GM12891 (cell line): Measurements from ENCODE around the gene CTSF.

ENCODE experiments used
- DNase-seq: peaks from one replicate; pipeline ENCODE4 v3.0.0; 2011; ENCODE audit warnings: low spot score; ENCODE audit not compliant: insufficient read length
- FAIRE-seq: peaks from 2 replicates; lab custom pipeline; 2011; peaks lifted over from hg19 to GRCh38; lab: Jason Lieb, UNC
- PAX5 ChIP-seq: IDR thresholded peaks from 2 replicates; pipeline ENCODE4 v1.6.1; 2011; ENCODE audit warnings: low read length, moderate library complexity, mild to moderate bottlenecking; ENCODE audit not compliant: insufficient read depth, severe bottlenecking
- POLR2A ChIP-seq: IDR thresholded peaks from 2 replicates; pipeline ENCODE4 v1.6.1; 2011; ENCODE audit warnings: low read depth, low read length, control low read depth
- POLR2AphosphoS5 ChIP-seq: IDR thresholded peaks from 2 replicates; pipeline ENCODE4 v1.6.1; 2011; ENCODE audit warnings: low read depth, low read length, control low read depth
- POU2F2 ChIP-seq: IDR thresholded peaks from 2 replicates; pipeline ENCODE4 v1.6.1; 2011; ENCODE audit warnings: low read depth, mild to moderate bottlenecking, control low read depth, low read length, moderate library complexity
- SPI1 ChIP-seq: IDR thresholded peaks from 2 replicates; pipeline ENCODE4 v1.6.1; 2011; ENCODE audit warnings: low read depth, low read length, control low read depth
- TAF1 ChIP-seq: IDR thresholded peaks from 2 replicates; pipeline ENCODE4 v1.6.1; 2011; ENCODE audit warnings: low read depth, low read length, control low read depth

The CTSF gene

GRCh38 chr11:66604155-66604554, 35.7 kb upstream of the CTSF start:
- FAIRE-seq (no peak), DNase-seq (no peak)
- no peak for TF ChIP-seq POU2F2
- no peak for TF ChIP-seq TAF1
- no peak for TF ChIP-seq POLR2A
- no peak for TF ChIP-seq SPI1
- no peak for TF ChIP-seq POLR2AphosphoS5
- TF ChIP-seq PAX5: no peak

DNA sequence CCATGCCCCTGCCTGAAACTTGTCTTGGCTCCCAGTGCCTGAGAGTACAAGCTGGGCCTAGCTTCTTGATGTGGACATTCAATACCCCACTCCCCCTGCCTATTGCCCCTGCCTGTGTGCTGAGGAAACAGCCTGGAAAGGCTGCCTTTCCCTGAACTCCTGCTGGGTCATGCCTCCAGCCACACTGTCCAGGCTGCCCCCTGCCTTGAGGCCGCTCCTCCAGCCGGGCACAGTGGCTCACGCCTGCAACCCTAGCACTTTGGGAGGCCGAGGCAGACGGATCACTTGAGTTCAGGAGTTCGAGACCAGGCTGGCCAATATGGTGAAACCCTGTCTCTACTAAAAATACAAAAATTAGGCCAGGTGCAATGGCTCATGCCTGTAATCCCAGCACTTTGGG, 34.7 kb upstream of the CTSF start:
- DNase-seq: no peak
- TF ChIP-seq SPI1: no peak
- no peak for TF ChIP-seq POU2F2
- no peak for TF ChIP-seq POLR2A
- TF ChIP-seq PAX5: no peak
- FAIRE-seq: no peak

DNA sequence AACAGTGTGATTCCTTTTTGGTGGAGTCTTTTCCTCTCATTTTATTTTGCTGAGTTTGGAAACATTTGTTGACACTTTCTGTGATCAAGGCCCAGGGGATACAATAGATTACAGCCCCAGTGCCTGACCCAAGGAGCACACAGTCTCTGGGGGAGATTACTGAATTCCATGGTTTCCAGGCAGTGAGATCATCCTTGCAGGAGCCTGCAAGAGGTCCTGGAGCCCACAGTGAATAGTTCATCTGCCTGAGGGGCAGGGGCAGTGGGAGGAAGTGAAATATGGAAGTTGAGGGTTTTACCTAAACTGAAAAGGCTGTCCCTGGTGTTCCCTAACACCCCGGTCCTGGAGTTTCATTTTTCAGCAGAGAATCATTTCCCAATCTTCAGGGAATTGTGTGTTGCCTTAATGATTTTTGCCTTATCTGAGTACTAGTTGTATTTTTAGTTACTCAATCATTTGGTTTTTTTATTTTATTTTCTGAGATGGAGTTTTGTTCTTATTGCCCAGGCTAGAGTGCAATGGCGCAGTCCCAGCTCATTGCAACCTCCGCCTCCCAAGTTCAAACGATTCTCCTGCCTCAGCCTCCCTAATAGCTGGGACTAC, 32.3 kb upstream of the CTSF start:
- no peak for DNase-seq
- no peak for FAIRE-seq
- TF ChIP-seq TAF1 (no peak), SPI1 (peak; percentile 48), POLR2AphosphoS5 (no peak), PAX5 (no peak), POLR2A (no peak)

DNA sequence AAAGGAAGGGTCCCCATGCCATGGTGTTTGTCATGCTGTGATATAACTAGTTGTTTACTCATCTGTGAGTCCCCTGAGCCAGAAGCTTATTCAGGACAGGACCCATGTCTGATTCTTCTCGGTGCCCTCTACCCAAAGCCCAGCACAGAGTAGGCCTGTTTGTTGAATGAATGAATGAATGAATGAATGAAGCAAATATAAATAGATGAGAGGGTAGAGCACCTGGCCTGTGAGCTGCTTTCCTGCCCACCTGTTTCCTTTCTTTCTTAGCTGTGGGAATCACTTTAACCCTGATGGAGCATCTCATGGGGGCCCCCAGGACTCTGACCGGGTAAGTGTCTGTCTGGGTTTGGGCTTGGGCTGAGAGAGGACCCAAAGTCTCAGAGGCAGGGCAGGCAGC, 31.8 kb upstream of the CTSF start:
- no peak for DNase-seq
- no peak for FAIRE-seq
- TF ChIP-seq POLR2A (no peak), SPI1 (no peak), POU2F2 (no peak), POLR2AphosphoS5 (no peak), PAX5 (no peak), TAF1 (no peak)

DNA sequence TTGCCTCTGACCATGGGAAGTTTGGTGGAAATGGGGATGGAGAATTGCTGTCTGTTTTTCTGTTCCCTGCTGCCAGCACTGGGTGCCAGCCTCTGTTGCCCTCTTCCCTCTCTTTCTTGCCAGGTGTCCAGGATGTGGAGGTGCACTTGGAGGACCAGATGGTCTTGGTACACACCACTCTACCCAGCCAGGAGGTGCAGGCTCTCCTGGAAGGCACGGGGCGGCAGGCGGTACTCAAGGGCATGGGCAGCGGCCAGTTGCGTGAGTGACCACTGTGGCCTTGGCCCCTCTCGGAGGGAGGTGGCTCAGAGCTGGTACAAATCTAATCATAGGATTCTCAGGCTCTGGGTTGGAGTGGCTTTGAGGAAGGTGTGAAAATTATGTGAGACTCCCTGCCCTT, 30.6 kb upstream of the CTSF start:
- DNase-seq (no peak), FAIRE-seq (no peak)
- TF ChIP-seq POU2F2 (no peak), PAX5 (no peak), SPI1 (no peak), TAF1 (no peak), POLR2A (no peak)

- DNase-seq (no peak), FAIRE-seq (no peak)
- TF ChIP-seq POLR2A (no peak), POLR2AphosphoS5 (no peak), PAX5 (no peak), TAF1 (no peak), POU2F2 (no peak), SPI1 (no peak)
Observed at GRCh38 chr11:66595245-66595904, 27.0 kb upstream of the CTSF start.

GRCh38 chr11:66593650-66594049, 25.2 kb upstream of the CTSF start:
- DNase-seq (no peak), FAIRE-seq (no peak)
- TF ChIP-seq POU2F2: no peak
- no peak for TF ChIP-seq POLR2A

DNA sequence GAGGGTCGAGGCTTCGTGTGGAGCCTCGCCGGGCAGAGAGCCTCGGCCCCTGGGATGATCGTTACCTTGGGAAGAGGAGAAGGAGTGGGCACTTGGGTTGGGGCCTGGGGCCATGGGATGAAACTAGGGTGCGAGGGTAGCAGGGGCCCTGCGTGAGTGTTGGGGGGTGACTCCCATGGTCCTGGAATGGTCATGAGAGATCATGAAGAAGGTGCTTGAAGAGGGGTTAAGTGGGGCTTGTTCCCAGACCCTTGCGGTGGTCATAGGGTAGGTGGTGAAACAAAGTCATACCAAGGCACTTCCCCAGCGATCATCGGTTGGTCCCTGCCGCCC, 24.9 kb upstream of the CTSF start:
- FAIRE-seq (no peak), DNase-seq (no peak)
- TF ChIP-seq POU2F2 (no peak), SPI1 (0 out of 2 replicates have a peak, but pooled peaks have one; percentile 8)

GRCh38 chr11:66592457-66593302, 24.3 kb upstream of the CTSF start, which contains the start of the genes CCDC87 and CCS:
Gene CCDC87, minus strand, starts transcription at chr11:66593063. Its CDS starts 48 bp downstream, at chr11:66593015.
Gene CCS, plus strand, starts transcription at chr11:66593185. Its CDS starts 77 bp downstream, at chr11:66593262.
- DNase-seq: peak; percentile 100
- TF ChIP-seq POLR2AphosphoS5: peak; percentile 96
- no peak for TF ChIP-seq SPI1
- no peak for TF ChIP-seq PAX5
- TF ChIP-seq POLR2A: peak; percentile 97
- peak; percentile 61; the same call in 1 of the 2 replicates for TF ChIP-seq POU2F2
- TF ChIP-seq TAF1: peak; percentile 86
- peak; percentile 94 for FAIRE-seq

DNA sequence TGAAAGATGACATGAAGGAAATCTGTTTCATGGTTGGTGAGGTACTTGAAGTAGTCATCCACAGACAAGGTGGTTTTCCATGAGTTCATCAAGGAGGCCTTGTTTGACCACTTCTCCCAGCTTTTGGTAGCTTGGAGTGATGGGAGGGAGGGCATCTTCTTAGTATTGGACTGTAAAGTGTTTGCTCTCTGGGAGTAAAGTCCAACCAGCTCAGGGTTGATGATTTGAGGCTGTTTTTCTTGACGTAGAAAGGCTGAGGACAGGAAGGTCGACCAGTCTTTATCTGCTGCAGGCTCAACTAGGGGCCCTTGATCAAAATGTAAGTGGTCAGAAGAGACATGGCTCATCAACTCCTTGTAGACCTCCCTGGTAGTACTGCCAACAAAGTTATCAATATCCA, 22.8 kb upstream of the CTSF start:
- no peak for DNase-seq
- TF ChIP-seq POLR2AphosphoS5: no peak
- no peak for TF ChIP-seq POLR2A
- TF ChIP-seq POU2F2: no peak
- no peak for TF ChIP-seq PAX5
- TF ChIP-seq SPI1: no peak
- TF ChIP-seq TAF1: no peak
- FAIRE-seq: no peak
